ENCODE results near the gene PKM.
"Not testable (repeated sequence)": the region's sequence is repeated elsewhere in the genome, so short reads cannot be mapped to it uniquely, and the experiment has no call there.

Gene PKM

DNA sequence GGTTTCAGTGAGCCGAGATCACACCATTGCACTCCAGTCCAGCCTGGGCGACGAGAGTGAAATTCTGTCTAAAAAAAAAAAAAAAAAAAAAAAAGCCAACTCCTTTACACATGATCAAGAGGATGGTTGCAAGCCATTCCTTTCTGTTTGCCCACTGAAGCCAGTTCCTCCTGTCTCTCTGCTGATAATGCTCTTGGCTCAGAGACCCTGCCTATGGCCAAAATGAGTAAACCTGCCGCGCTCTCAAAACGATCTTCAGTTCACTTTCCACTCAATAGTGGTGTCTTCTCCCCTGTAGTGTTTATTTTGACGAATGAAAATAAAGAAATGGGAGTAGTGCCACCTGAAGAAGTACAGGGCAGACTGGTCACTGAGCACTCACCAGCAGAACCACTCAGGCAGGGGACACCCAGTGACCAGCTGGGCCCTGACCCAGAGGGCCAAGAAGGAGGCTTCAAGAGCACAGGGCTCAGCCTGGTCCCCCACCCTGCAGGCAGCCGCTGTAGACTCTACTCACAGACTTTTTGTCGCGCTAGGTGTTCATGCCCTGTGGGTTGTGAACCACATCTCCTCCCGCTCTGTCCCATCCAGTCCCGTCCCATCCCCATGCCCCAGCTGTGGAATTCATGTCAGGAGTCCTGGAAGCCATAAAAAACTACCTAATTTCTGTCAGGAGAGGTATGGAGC is 57.0 kb downstream of the PKM start:
- H3K4me3 ChIP-seq (ENCODE audit: low read depth in 1 of 2, low read length in 2 of 2) = no peak overlapping the region
- peaks cover 5% of the 10 kb centered on the region for H3K4me1 ChIP-seq (ENCODE audit: insufficient read depth, low read length)
- H3K27me3 ChIP-seq (ENCODE audit: insufficient read depth, low read length, poor library complexity) = no peaks in the 10 kb centered on the region
- H4K20me1 ChIP-seq (ENCODE audit: insufficient read depth, low read length) = no peaks in the 10 kb centered on the region
- no peak overlapping the region for H3K9ac ChIP-seq (ENCODE audit: low read depth, low read length)
- no peak overlapping the region for H3K4me2 ChIP-seq (ENCODE audit: insufficient read depth, low read length)
- no peak overlapping the region for H2AFZ ChIP-seq (ENCODE audit: low read depth, low read length)
- H3K79me2 ChIP-seq (ENCODE audit: insufficient read depth, low read length) = no peaks in the 10 kb centered on the region
- no peaks in the 10 kb centered on the region for H3K36me3 ChIP-seq (ENCODE audit: insufficient read depth, low read length)
- TF ChIP-seq, protein P1, sequence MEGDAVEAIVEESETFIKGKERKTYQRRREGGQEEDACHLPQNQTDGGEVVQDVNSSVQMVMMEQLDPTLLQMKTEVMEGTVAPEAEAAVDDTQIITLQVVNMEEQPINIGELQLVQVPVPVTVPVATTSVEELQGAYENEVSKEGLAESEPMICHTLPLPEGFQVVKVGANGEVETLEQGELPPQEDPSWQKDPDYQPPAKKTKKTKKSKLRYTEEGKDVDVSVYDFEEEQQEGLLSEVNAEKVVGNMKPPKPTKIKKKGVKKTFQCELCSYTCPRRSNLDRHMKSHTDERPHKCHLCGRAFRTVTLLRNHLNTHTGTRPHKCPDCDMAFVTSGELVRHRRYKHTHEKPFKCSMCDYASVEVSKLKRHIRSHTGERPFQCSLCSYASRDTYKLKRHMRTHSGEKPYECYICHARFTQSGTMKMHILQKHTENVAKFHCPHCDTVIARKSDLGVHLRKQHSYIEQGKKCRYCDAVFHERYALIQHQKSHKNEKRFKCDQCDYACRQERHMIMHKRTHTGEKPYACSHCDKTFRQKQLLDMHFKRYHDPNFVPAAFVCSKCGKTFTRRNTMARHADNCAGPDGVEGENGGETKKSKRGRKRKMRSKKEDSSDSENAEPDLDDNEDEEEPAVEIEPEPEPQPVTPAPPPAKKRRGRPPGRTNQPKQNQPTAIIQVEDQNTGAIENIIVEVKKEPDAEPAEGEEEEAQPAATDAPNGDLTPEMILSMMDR (IDR thresholded peaks at IDR 0.05; ENCODE audit: borderline replicate concordance, extremely low read depth, low read length, poor library complexity, severe bottlenecking) = no peak
- TF ChIP-seq EZH2 (IDR thresholded peaks at IDR 0.05; ENCODE audit: borderline replicate concordance, low read depth, low read length, severe bottlenecking) = no peak
- ATAC-seq (ENCODE audit: insufficient read depth, low read depth) = no peak
- DNase-seq = no peak
- H3K9me3 ChIP-seq (ENCODE audit: insufficient read depth, low read length, severe bottlenecking) = no peaks in the 10 kb centered on the region
- H3K27ac ChIP-seq (ENCODE audit: low read length) = no peak overlapping the region

DNA sequence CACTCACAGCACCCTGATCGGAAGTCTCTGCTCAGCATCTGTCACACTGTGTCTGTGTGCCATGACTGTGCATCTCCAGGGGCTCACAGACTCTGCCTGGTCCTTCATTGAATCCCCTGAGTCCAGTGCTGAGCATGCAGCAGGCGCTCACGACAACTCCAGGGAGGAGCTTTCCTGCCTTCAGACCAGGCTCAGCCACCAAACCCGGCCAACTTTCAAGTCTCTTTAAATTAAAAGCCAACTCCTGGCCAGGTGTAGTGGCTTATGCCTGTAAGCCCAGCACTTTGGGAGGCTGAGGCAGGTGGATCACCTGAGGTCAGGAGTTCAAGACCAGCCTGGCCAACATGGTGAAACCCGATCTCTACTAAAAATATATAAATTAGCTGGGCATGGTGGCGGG is 57.6 kb downstream of the PKM start:
- Histone ChIP-seq H3K9me3 (ENCODE audit: insufficient read depth, low read length, severe bottlenecking) (no peaks in the 10 kb centered on the region), H3K4me3 (ENCODE audit: low read depth in 1 of 2, low read length in 2 of 2) (no peak overlapping the region), H3K27me3 (ENCODE audit: insufficient read depth, low read length, poor library complexity) (no peaks in the 10 kb centered on the region), H4K20me1 (ENCODE audit: insufficient read depth, low read length) (no peaks in the 10 kb centered on the region), H3K27ac (ENCODE audit: low read length) (no peak overlapping the region), H3K4me1 (ENCODE audit: insufficient read depth, low read length) (peaks cover 11% of the 10 kb centered on the region), H3K79me2 (ENCODE audit: insufficient read depth, low read length) (no peaks in the 10 kb centered on the region), H3K36me3 (ENCODE audit: insufficient read depth, low read length) (no peaks in the 10 kb centered on the region), H2AFZ (ENCODE audit: low read depth, low read length) (no peak overlapping the region), H3K9ac (ENCODE audit: low read depth, low read length) (no peak overlapping the region), H3K4me2 (ENCODE audit: insufficient read depth, low read length) (no peak overlapping the region)
- DNase-seq (no peak), ATAC-seq (ENCODE audit: insufficient read depth, low read depth) (no peak)
- TF ChIP-seq, protein P1 (IDR thresholded peaks at IDR 0.05; ENCODE audit: borderline replicate concordance, extremely low read depth, low read length, poor library complexity, severe bottlenecking) = no peak
- TF ChIP-seq EZH2 (IDR thresholded peaks at IDR 0.05; ENCODE audit: borderline replicate concordance, low read depth, low read length, severe bottlenecking) = no peak

DNA sequence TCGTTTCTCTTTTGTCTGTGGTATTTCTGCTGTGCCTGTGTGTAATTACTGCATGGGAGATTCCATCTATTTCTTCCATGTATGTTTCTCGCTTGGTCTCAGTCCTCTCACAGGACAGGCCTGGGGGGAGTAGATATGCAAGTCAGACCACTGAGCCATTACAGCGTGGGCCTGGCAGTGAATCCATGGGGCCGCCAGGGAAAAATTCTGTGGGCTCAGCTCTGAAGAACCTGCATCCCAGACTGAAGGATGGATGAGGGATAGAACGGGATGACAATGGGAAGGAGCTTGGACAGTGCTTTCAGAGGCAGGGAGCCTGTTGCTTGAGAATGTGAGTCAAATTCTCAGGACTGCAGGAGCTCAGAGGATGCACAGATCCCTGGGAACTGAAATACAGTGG is 58.2 kb downstream of the PKM start:
- Histone ChIP-seq H3K36me3 (ENCODE audit: insufficient read depth, low read length) (no peaks in the 10 kb centered on the region), H3K79me2 (ENCODE audit: insufficient read depth, low read length) (no peaks in the 10 kb centered on the region), H4K20me1 (ENCODE audit: insufficient read depth, low read length) (no peaks in the 10 kb centered on the region), H3K27ac (ENCODE audit: low read length) (no peak overlapping the region), H3K9me3 (ENCODE audit: insufficient read depth, low read length, severe bottlenecking) (no peaks in the 10 kb centered on the region), H3K4me3 (ENCODE audit: low read depth in 1 of 2, low read length in 2 of 2) (no peak overlapping the region), H3K27me3 (ENCODE audit: insufficient read depth, low read length, poor library complexity) (no peaks in the 10 kb centered on the region), H3K4me2 (ENCODE audit: insufficient read depth, low read length) (no peak overlapping the region), H3K9ac (ENCODE audit: low read depth, low read length) (no peak overlapping the region), H3K4me1 (ENCODE audit: insufficient read depth, low read length) (peaks cover 17% of the 10 kb centered on the region), H2AFZ (ENCODE audit: low read depth, low read length) (no peak overlapping the region)
- no peak for TF ChIP-seq EZH2 (IDR thresholded peaks at IDR 0.05; ENCODE audit: borderline replicate concordance, low read depth, low read length, severe bottlenecking)
- TF ChIP-seq, protein P1 (IDR thresholded peaks at IDR 0.05; ENCODE audit: borderline replicate concordance, extremely low read depth, low read length, poor library complexity, severe bottlenecking) = no peak
- ATAC-seq (ENCODE audit: insufficient read depth, low read depth) = no peak
- DNase-seq = no peak

DNA sequence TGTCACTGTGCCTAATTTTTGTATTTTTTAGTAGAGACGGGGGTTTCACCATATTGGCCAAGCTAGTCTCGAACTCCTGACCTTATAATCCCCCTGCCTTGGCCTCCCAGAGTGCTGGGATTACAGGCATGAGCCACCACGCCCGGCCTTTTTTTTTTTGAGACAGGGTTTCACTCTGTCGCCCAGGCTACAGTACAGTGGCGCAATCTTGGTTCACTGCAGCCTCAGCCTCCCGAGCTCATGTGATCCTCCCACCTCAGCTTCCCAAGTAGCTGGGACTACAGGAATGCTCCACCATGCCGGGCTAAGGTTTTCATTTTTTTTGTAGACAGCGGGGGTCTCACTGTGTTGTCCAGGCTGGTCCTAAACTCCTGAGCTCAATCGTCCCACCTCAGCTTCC is 59.0 kb downstream of the PKM start:
- not testable (repeated sequence) for H2AFZ ChIP-seq (ENCODE audit: low read depth, low read length); DNase-seq; H4K20me1 ChIP-seq (ENCODE audit: insufficient read depth, low read length); H3K79me2 ChIP-seq (ENCODE audit: insufficient read depth, low read length); H3K9ac ChIP-seq (ENCODE audit: low read depth, low read length); ATAC-seq (ENCODE audit: insufficient read depth, low read depth); H3K4me3 ChIP-seq (ENCODE audit: low read depth in 1 of 2, low read length in 2 of 2); H3K4me2 ChIP-seq (ENCODE audit: insufficient read depth, low read length); H3K27ac ChIP-seq (ENCODE audit: low read length); H3K9me3 ChIP-seq (ENCODE audit: insufficient read depth, low read length, severe bottlenecking); H3K36me3 ChIP-seq (ENCODE audit: insufficient read depth, low read length); H3K27me3 ChIP-seq (ENCODE audit: insufficient read depth, low read length, poor library complexity)
- H3K4me1 ChIP-seq (ENCODE audit: insufficient read depth, low read length) = peaks cover 18% of the 10 kb centered on the region
